Measurements from ENCODE around the gene HDAC4.

HDAC4 gene

GRCh38 chr2:239355724-239356123, 45.1 kb downstream of the HDAC4 start:
- TF ChIP-seq ZBTB7A (IDR thresholded peaks at IDR 0.05; ENCODE audit: low read depth) (no peak), CEBPB (IDR thresholded peaks at IDR 0.05) (no peak), TAF1 (IDR thresholded peaks at IDR 0.05; ENCODE audit: low read depth) (no peak), FOXM1 (IDR thresholded peaks at IDR 0.05; ENCODE audit: borderline replicate concordance, low read depth) (no peak)
- TF ChIP-seq, protein P1, sequence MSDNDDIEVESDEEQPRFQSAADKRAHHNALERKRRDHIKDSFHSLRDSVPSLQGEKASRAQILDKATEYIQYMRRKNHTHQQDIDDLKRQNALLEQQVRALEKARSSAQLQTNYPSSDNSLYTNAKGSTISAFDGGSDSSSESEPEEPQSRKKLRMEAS (IDR thresholded peaks at IDR 0.05): no peak
- TF ChIP-seq, protein P2, sequence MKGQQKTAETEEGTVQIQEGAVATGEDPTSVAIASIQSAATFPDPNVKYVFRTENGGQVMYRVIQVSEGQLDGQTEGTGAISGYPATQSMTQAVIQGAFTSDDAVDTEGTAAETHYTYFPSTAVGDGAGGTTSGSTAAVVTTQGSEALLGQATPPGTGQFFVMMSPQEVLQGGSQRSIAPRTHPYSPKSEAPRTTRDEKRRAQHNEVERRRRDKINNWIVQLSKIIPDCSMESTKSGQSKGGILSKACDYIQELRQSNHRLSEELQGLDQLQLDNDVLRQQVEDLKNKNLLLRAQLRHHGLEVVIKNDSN (IDR thresholded peaks at IDR 0.05): no peak

DNA sequence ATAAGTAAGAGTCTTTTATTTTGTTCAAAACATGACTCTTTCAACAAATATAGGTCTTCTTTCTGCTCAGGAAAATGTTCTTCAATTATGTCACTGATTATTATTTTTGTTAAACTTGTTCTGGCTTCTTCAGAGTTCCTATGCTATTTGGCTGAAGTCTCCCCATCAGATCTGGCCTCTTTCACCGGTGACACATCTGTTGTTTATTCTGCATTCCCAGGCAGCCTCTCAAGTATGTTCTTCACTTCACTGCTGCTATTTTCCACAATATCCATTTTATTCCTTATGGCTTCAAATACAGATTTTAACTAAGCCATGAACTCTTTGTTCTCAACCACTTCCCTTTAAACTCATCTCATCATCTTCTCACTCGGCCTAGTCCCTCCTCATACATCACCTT, 45.7 kb downstream of the HDAC4 start:
- no peak for TF ChIP-seq EGR1 (IDR thresholded peaks at IDR 0.05)
- TF ChIP-seq REST (IDR thresholded peaks at IDR 0.05; ENCODE audit: low read depth): no peak
- no peak for TF ChIP-seq YY1 (IDR thresholded peaks at IDR 0.05; ENCODE audit: low read depth)
- no peak for TF ChIP-seq FOXM1 (IDR thresholded peaks at IDR 0.05; ENCODE audit: borderline replicate concordance, low read depth)
- TF ChIP-seq EP300 (IDR thresholded peaks at IDR 0.05; ENCODE audit: borderline replicate concordance): no peak
- no peak for TF ChIP-seq NFIC (IDR thresholded peaks at IDR 0.05)
- TF ChIP-seq, protein P1 (IDR thresholded peaks at IDR 0.05): no peak
- TF ChIP-seq TEAD4 (IDR thresholded peaks at IDR 0.05): no peak
- TF ChIP-seq, protein P2 (IDR thresholded peaks at IDR 0.05): no peak
- TF ChIP-seq CEBPB (IDR thresholded peaks at IDR 0.05): no peak
- TF ChIP-seq CREB1 (IDR thresholded peaks at IDR 0.05; ENCODE audit: low read depth): no peak
- TF ChIP-seq TCF12 (IDR thresholded peaks at IDR 0.05; ENCODE audit: low read depth): no peak
- TF ChIP-seq RAD21 (IDR thresholded peaks at IDR 0.05; ENCODE audit: low read depth): no peak
- TF ChIP-seq ZBTB7A (IDR thresholded peaks at IDR 0.05; ENCODE audit: low read depth): no peak
- no peak for TF ChIP-seq TAF1 (IDR thresholded peaks at IDR 0.05; ENCODE audit: low read depth)

GRCh38 chr2:239354791-239355136, 46.1 kb downstream of the HDAC4 start:
- TF ChIP-seq CEBPB (IDR thresholded peaks at IDR 0.05) (no peak), TCF12 (IDR thresholded peaks at IDR 0.05; ENCODE audit: low read depth) (no peak), NFIC (IDR thresholded peaks at IDR 0.05) (no peak), RAD21 (IDR thresholded peaks at IDR 0.05; ENCODE audit: low read depth) (no peak), EGR1 (IDR thresholded peaks at IDR 0.05) (no peak), YY1 (IDR thresholded peaks at IDR 0.05; ENCODE audit: low read depth) (no peak), EP300 (IDR thresholded peaks at IDR 0.05; ENCODE audit: borderline replicate concordance) (no peak), TEAD4 (IDR thresholded peaks at IDR 0.05) (no peak), TAF1 (IDR thresholded peaks at IDR 0.05; ENCODE audit: low read depth) (no peak), REST (IDR thresholded peaks at IDR 0.05; ENCODE audit: low read depth) (no peak), CREB1 (IDR thresholded peaks at IDR 0.05; ENCODE audit: low read depth) (no peak), ZBTB7A (IDR thresholded peaks at IDR 0.05; ENCODE audit: low read depth) (no peak)
- TF ChIP-seq, protein P1 (IDR thresholded peaks at IDR 0.05): no peak
- TF ChIP-seq, protein P2 (IDR thresholded peaks at IDR 0.05): no peak

DNA sequence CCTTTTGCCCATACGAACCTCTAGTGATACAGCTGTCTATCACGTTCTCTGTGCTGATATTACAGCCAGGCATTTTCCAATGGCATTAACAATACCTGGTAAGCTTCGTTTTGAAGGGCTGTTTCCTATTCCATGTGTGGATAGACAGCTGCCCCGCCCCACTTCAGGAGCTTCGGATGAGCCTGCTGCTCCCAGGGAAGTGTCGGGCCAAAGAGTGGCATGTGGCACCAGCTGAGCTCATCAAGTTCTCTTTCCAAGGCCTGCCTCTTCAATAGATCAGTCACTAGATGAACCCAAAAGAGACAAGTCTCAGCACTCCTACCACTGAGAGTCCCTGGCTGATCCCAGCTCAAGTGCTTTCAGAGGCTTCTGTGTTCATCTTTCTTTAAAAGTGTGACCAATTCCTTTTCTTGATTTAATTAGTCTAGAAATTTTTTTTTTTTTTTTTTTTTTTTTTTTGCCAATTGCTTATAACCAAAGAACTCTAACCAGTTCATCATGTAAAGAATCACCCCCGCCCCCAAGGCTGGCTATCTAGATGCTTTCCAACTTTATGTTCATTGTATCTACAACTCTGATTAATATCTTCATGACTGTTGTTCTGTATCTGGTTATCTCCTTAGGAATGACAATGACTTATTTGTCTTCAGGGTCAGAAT, 46.6 kb downstream of the HDAC4 start:
- TF ChIP-seq ZBTB7A (IDR thresholded peaks at IDR 0.05; ENCODE audit: low read depth) (no peak), YY1 (IDR thresholded peaks at IDR 0.05; ENCODE audit: low read depth) (no peak), FOXM1 (IDR thresholded peaks at IDR 0.05; ENCODE audit: borderline replicate concordance, low read depth) (no peak), EGR1 (IDR thresholded peaks at IDR 0.05) (no peak), CEBPB (IDR thresholded peaks at IDR 0.05) (no peak), TEAD4 (IDR thresholded peaks at IDR 0.05) (no peak), RAD21 (IDR thresholded peaks at IDR 0.05; ENCODE audit: low read depth) (no peak), CREB1 (IDR thresholded peaks at IDR 0.05; ENCODE audit: low read depth) (no peak), TCF12 (IDR thresholded peaks at IDR 0.05; ENCODE audit: low read depth) (no peak), EP300 (IDR thresholded peaks at IDR 0.05; ENCODE audit: borderline replicate concordance) (no peak)
- TF ChIP-seq, protein P2 (IDR thresholded peaks at IDR 0.05): no peak

All from Ishikawa (cell line).